Adrenal gland (tissue), 5 donors: ENCODE results near the gene SAMD4A.

ENCODE experiments used
- POLR2A ChIP-seq, 2 donors: fragments of 450-650 bp; IDR thresholded peaks; one replicate each; pipeline ENCODE4 v1.6.1; 2017; ENCODE audit warnings: antibody characterized with exemption in 2 of 2, mild to moderate bottlenecking in 2 of 2, moderate library complexity in 1 of 2
- TF ChIP-seq, protein P1 (sequence below), 6 experiments: fragments of 450-650 bp in 4 of 6; fragments of 200-600 bp in 2 of 6; sonication (generic) in 1 of 6; IDR thresholded peaks; 1 replicate in 5 of 6; 2 replicates in 1 of 6; pipeline versions ENCODE4 v1.5.1 to v1.8.0; 2016 to 2021; ENCODE audit warnings: antibody characterized with exemption in 6 of 6, mild to moderate bottlenecking in 2 of 6, moderate library complexity in 1 of 6
- donor health status: DM: no; HTN: no; CAD: no.

DNA sequence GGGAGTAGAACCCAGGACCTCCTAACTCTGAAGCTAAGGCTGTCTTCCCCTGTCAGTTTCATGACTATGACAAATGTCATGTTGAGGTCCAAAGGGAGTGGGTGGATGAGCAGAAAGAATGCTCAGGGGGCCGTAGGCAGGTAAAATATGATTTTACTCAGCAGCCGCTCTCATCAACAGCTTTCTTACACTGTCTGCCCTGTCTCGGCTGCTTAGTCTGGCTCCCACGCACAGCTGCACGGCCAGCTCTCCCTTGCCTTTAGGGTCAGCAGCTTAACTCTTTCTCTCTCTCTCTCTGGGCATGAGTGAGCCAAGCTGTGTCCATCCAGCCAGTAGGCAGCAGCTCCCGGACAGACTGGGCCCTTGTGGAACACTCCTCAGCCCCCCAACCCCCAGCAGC is 240.5 kb downstream of the SAMD4A start:
- TF ChIP-seq, protein P1, sequence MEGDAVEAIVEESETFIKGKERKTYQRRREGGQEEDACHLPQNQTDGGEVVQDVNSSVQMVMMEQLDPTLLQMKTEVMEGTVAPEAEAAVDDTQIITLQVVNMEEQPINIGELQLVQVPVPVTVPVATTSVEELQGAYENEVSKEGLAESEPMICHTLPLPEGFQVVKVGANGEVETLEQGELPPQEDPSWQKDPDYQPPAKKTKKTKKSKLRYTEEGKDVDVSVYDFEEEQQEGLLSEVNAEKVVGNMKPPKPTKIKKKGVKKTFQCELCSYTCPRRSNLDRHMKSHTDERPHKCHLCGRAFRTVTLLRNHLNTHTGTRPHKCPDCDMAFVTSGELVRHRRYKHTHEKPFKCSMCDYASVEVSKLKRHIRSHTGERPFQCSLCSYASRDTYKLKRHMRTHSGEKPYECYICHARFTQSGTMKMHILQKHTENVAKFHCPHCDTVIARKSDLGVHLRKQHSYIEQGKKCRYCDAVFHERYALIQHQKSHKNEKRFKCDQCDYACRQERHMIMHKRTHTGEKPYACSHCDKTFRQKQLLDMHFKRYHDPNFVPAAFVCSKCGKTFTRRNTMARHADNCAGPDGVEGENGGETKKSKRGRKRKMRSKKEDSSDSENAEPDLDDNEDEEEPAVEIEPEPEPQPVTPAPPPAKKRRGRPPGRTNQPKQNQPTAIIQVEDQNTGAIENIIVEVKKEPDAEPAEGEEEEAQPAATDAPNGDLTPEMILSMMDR (IDR thresholded peaks at IDR 0.05): no peak
- no peak for TF ChIP-seq POLR2A (IDR thresholded peaks at IDR 0.05)
